HG02588 (cell line): Measurements from ENCODE around the gene NPHP1.
"Not testable (repeated sequence)": the region's sequence is repeated elsewhere in the genome, so short reads cannot be mapped to it uniquely, and the experiment has no call there.

ENCODE experiments used
- ATAC-seq: cut with Tn5 transposase; IDR thresholded peaks from one replicate; pipeline ENCODE4 v1.9.1; 2021; ENCODE audit warnings: mild to moderate bottlenecking, moderate library complexity; ENCODE audit not compliant: unreplicated experiment

Gene NPHP1

DNA sequence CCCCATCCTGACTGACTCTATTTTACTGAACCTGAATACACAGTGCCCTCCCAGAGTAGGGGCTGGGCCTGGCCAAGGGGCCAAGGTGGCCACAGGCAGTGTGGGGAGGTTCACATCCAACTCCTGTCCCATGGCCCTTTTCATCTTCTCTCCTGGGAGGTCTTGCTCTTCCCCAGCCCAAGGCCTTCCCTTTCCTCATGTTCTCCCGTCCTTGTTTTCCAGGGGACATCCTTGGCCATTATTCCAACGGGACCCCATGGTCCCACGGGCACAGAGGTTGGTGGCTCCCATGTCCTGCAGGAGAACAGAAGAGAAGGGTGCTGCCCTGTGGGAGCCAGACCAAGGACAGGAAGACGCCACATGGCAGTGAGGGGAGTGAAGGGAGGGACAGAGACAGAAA lies 99.6 kb downstream of the NPHP1 start:
- no peak for ATAC-seq

DNA sequence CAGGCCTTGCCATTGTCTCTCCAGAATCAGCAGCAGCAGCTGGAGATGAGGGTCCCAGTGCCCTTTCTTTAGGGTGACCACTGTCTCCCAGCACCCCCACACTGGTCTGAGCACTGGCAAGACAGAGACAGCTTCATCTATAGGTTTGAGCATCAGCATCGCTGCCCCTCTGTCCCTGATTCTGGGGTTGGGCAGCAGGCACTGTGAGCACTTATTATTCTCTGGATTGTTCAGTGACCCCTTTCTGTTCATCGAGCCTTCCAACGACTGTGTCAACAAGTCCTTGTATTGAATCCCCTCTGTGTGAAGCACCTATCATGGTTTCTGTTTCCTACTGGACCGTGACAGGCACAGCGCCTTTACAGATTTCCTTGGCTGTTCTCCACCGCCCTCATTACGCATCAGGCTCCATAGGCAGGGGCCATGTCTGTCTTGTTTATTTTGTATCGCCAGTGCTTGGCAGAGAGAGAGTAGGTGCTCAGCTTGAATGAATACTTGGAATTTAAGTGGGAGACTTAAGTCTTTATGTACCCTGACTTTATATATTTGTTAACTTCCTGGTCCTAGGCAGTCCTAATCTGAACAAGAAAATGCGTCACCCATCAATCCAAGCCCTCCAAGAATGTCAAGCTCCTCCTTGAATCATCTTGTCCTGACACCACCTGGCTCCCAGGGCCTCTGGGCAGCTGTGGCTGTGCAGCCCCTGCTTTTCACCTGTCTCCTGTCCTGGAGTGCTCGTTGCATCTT lies 100.6 kb downstream of the NPHP1 start:
- no peak for ATAC-seq

DNA sequence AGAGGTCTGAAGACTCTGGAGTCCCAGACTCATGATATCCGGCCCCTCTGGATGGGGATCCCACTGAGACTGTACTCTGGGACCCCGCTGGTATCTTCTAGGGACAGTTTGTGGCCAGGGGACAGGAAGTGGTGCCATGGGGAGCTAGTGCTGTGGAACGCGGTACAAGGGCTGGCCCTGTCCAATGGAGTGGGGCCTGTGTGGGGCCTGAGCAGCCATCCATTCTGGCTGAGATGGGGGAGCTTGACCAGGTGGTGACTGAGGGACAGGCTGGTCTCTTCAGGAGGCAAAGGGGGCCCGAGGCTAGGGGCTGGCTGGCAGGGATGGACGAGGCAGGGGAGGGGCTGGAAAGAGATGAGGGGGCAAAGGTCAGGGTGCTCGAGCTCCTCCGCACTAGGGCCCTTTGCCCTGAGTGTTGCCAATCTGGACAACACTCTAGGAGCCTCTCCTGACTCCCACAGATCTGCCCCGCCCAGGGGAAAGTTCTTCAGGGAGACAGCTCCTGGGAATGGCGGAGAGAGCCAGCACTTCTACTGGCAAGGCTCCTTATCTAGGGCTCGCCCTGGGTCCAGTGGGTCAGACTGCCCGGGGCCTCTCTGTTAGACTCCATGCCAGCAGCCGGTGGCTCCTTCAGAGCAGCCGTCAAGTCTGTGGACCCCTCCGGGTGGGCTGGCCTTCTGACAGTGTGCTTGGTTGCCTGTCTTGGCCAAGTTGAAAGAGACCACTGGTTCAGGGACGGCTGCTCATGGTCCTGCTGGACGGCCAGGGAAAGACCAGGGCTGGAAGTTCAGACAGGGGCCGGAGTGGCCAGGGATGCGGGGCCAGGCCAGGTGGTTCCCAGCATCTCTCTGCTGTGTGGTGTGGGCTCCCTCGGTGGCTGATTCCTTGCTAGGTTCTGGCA lies 101.5 kb downstream of the NPHP1 start:
- no peak for ATAC-seq

DNA sequence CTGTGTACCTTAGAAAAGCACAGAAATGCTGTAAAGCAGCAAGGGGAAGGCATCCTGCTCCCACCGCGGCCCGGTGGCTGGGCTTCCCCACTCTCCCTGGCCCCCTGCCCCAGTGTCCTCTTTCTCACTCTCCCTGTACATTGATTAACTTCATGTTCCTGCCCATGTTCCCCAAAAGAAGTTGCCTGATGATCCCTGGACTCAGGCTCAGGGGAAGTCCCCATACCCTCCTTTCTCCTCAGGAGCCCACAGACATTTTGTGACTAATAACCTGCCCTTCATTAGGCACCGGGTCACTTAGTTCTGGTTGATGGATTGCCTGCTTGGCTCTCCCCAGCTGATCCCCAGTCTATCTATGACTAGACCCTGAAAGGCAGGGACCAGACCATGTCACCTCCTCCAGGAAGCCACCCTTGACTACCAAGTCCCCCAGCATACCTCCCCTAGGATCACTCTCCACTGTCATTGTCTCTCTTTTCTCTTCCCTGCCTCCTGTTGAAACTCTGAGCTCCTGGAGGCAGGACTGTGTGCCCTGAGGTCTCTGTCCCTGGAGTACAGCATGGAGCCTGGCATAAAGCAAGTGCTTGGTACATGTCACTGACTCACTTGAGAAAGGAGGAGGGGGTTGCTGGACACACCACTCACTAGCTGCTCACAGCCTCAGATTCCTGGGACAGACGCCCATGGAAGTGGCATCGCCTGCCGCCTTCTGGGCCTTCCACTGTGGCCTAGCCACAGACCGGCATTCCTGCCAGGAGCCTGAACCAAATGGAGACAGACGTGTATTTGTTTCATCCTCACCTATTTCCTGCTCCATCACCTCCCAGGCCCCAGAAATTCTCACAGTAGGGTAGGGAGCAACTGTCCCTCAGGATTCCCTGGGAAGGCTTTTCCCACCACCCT lies 102.7 kb downstream of the NPHP1 start:
- no peak for ATAC-seq

DNA sequence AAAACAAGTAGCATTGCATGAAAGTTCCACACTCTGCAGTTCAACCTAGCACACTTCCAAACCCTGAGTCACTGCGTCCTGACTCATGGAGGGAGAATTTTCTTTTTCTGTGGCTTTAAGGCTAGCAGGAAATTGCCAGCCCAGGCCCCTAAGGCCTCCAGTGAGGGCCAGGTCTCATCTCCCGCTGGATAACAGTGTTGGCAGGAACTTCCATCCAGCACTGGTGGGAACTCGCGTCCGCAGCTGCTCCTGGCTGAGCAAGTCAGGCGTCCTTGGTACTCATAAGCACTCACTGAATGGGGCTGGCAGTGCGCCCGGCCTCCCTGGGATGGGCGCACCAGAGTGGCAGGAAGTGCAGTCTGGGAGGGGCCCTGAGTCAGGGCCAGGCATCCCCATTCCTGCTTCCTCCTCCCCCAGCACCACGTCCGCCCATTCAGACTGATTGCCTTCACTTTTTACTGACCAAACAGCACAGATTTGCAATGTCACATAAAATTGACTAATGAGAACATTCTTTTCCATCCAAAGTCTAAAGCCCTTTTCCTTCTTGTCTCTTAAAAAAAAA lies 103.5 kb downstream of the NPHP1 start:
- ATAC-seq, result no peak

DNA sequence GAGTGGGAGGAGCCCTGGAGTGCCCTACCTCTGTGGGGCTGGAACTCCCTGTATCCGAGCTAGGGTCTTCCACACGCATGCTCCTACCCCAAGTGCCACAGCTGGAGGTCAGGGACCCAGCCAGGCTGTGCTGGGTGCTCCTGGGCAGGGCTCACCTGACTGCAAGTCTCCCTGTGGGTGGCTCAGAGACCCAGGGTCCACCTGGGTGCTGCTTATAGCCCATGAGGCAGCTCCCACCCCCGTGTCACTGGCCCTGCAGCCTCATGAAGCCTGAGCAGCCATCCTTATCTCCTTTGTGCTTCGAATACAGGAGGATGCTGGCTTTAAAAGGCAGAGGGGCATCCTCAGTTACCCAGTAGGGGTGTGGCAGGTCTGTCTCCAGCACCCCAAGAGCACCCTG lies 103.9 kb downstream of the NPHP1 start:
- not testable (repeated sequence) for ATAC-seq

GRCh38 chr2:110100480-110100879 lies 104.3 kb downstream of the NPHP1 start:
- no peak for ATAC-seq

DNA sequence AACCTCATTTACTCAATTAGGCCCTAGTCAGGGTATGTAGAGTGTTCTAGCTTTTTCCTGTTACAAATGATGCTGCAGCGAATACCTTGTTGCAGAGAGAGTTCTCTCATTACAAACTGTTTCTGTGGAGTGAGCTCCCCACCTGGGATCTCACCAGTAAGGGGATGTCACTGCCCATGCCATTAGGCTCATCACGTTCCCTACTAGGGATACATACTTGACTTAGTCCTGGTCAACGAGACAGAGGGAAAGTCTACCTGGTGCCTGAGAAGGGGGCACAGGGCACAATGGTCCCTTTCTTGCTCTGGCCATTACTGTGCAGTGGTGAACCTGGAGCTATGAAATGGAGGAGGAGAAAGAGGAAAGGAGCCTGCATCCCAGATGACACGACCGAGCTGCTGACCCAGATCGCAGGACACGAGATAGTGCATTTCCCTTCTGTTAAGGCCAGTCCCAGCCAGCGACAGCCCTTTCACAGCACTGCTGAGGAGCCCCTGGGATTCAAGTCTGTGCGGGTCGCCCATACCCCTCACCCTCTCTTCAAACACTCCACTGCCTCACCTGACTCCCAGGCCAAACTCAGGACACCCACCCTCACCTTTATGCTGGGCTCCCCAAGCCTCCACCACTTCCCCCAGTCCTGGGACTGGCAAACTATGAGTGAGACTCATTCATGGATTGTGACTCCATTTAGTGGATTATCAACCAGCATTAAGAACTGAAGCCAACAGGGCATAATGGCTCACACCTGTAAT lies 105.2 kb downstream of the NPHP1 start:
- ATAC-seq, result no peak

- no peak for ATAC-seq
These were observed 105.8 kb downstream of the NPHP1 start for GRCh38 chr2:110099038-110099425.

DNA sequence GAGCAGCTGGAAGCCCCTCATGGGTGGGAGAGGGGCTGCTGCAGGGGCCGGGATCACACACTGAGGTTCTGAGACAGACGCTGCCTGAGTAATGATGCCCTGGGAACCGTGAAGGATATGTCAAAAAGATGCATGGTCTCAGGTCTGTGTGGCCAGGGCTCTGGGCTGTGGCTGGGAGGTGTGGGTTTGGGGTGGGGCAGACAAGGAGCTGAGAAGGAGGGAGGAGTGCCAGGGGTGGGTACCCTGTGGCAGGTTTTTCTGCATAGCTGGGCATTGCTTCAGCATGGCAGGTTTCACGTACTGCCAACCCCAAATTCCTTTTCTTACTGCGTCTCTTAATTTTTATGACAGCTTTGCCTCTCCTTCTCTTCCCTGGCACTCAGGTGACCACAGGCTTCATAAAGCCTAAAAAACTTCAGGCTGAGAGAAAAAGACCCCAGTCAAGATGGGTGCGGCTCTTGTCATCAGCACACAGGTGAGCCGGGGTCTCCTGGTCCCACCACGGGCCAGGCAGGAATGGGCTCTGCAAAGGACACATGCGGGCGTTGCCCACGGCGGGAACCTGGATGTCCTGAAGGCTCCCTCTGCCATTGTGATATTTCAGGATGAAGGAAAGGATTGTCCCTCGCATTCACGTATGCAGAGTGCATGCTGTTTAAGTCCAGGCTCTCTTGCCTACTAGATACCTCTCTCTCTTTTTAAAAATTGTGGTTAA lies 107.2 kb downstream of the NPHP1 start:
- ATAC-seq, result no peak

- no peak for ATAC-seq
These were observed 108.7 kb downstream of the NPHP1 start for GRCh38 chr2:110095994-110096633.

GRCh38 chr2:110094884-110095534 lies 109.8 kb downstream of the NPHP1 start:
- ATAC-seq, result not testable (repeated sequence)

DNA sequence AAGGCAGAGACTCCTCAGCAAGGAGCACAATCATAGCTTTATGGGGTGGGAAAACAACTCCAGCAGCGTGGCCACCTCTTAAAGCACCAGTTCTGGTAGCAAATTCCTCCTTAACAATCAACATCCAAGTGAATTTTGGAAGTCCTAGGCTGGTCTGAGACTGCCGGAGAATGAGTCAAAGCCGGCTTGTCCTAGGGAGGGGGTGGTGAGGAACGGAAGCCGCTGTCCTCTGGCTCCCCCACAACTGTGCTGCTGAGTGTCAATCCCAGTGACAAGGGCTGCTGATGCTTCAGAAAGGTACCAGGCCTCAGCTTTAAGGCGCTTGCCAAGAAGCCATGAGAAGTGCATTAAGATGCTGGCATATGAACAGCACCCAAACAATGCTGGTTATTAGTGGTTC lies 110.9 kb downstream of the NPHP1 start:
- not testable (repeated sequence) for ATAC-seq

DNA sequence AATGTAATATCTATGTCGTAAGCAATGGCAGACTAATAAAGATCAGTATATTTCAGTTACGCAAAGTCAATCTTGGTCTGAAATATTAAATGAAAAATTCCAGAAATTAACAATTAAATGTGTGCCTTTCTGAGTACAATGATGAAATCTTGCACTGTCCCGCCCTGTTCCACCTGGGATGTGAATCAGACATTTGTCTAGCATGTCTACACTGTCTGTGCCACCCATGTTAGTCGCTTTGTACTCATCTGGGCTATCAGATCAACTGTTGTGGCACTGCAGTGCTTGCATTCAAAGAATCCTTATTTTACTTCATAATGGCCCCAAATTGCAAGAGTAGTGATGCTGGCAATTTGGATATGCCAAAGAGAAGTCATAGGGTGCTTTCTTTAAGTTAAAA lies 114.6 kb downstream of the NPHP1 start:
- not testable (repeated sequence) for ATAC-seq

DNA sequence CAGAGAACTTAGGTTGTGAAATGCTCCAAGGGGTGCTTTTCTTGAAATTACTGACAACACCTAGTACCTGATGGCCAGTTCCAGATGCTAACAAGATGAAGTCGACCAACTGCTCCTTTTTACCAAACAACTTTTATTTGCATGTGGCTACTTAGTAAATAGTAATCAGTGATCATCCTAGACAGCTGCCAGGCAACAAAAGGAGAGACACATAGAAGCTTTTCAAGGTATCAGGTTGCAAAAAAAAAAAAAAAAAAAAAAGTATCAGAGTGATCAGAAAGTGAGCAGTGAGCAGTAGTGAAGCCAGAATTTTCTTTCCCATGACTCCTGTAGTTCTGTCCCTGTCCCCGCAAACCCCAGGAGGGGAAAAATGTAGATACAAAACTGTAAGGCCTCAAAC lies 121.1 kb downstream of the NPHP1 start:
- not testable (repeated sequence) for ATAC-seq

DNA sequence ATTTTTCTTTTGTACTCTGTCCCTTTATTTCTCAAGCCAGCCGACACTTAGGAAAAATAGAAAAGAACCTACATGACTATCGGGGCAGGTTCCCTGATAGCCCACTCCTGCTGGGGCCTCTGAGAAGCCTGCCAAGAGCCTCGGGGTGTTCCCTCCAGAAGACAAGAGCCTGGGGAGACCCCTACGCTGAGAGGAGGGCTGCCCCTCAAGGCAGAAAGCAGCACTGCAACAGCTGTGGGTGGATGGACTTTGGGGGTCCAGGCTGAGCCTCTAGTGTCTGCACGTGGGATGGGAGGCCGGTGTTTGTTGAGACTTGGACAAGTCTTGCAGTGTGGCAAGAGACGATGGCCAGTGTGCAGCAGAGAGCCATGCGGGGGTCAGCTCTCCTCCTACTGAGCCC lies 121.7 kb downstream of the NPHP1 start:
- ATAC-seq, result not testable (repeated sequence)

GRCh38 chr2:110078104-110078503 lies 126.7 kb downstream of the NPHP1 start:
- ATAC-seq, result not testable (repeated sequence)

DNA sequence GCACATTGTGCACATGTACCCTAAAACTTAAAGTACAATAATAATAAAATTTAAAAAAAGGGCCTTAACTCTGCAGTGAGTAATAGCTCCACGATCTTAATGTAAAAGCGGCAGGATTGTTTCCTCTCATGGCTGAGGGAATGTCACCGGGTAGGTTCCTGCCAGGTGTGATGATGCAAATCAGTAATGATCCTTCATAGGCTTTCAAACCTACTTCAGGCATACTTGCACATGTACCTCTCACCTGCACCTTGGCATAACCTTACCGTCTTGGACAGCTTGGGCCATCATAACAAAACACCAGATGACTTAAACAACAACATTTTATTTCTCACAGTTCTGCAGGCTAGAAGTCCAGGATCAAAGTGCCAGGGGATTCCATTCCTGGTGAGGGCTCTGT lies 128.9 kb downstream of the NPHP1 start:
- not testable (repeated sequence) for ATAC-seq
